SKM-1 (cell line): ENCODE results near the gene SASH1.

Experiments used
- DNase-seq: peaks from one replicate; lab custom pipeline; 2025; ENCODE audit not compliant: unreplicated experiment; lab: John Stamatoyannopoulos, UW

The SASH1 gene

DNA sequence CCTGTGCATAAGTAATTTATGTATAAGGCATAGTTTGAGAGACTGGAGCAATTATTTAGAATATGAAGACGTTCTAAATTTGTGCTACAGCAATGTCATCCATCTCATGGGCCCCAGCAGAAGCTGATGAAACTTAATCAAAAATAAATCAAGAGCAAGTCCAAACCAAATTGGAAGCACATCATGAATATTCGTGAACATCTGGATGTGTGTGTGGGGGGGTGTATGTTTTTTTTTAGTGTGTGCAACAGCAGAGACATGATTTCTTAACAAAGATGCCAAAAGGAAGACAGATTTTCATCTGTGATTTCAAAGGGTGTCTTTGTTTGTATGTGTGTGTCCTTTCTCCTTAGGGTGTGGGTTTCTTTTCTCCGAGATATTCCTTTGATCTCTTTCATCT, 58.9 kb downstream of the SASH1 start:
- DNase-seq, result no peak

DNA sequence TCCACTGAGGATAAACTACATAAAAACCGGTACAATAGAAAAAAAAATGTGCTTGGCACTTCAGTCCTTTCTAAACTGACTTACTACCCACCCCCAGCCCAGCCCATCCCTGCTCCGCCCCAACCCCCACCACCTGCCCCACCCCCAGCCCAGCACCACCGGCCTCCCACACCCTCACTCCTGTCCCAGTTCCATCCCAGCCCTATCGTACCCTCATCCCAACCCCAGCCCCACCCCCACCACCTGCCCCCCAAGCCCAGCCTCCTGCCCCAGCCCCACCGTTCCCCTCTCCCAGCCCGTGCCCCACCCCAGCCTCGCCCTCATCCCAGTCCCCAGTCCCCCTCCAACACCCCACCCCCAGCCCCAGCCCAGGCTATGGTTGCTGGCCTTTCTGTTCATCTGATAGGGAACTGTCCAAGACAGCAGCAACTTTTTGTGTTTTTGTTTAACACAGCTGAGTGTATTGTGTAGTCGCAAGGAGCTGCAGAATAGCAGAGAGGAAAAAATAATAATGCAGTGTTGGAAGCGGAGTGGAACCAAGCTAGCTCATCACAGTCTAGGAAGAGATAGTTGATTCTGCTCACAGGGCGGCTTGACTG, 61.9 kb downstream of the SASH1 start:
- no peak for DNase-seq

- no peak for DNase-seq
Measured at GRCh38 chr6:148405894-148406293, 63.3 kb downstream of the SASH1 start.

DNA sequence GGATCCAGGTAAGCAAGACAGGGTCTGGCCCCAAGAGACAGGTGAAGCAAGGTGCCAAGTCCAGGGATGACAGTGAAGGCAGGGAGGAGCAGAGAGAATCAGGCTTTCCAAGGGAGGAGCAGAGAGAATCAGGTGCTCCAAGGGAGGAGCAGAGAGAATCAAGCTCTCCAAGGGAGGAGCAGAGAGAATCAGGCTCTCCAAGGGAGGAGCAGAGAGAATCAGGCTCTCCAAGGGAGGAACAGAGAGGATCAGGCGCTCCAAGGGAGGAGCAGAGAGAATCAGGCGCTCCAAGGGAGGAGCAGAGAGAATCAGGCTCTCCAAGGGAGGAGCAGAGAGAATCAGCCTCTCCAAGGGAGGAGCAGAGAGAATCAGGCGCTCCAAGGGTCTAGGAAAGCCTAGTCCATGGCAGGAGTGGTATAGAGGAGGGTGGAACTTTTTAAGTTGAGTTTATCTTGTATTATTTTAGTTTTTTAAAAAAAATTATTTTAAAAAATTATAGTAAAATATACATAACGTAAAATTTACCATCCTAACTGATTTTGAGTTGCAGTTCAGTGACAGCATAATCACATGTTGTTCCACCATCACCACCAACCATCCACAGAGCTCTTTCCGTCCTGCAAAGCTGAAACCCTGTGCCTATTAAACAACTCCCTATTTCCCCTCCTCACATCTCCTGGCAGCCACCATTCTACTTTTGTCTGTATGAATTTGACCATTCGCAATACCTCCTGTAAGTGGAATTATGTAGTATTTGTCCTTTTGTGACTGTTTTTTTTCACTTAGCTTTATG, 64.1 kb downstream of the SASH1 start:
- no peak for DNase-seq

DNA sequence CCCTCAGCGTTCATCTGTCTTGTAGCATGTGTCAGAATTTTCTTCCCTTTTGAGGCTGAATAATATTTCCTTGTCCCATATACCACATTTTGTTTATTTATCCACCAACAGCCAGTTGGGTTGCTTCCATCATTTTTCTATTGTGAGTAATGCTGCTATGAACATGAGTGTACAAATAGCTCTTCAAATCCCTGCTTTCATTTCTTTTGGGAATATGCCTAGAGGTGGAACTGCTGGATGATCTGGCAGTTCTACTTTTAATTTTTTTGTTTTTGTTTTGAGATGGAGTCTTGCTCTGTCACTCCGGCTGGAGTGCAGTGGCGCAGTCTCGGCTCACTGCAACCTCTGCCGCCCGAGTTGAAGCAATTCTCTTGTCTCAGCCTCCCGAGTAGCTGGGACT, 64.7 kb downstream of the SASH1 start:
- DNase-seq, result no peak

DNA sequence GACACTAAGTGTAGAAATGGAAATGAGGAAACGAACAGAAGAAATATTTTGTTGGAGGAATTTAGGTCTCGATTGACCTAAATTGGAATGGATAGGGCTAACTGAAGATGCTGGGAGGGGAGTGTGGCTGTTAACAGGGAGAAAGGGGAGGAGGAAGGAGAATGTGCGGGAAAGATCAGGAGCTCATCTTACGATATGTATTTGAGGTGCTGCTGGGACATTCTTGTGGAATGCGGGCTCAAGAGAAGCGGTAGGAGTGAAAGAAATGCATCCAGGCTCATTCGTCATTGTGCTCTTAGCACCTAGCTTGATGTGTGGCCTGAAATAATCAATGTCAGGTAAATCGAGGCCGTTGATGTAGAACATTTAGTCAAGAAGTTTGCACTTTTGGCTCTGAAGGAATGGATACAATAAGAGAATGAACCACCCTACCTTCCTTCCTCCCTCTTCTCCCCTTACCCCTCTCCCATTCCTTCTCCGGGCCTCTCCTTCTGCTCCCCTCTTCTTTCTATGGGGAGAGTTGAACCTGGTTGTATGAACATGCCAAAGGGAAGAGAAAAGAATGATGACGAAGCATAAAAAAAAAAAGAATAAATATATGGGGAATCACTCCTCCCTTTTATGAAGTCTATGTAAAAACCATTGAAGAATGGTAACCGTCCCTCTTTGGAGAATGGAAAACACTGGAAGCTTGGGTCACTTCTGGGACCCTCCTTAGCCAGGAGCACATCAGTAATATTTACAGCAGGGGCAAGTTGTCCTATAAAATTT, 70.9 kb downstream of the SASH1 start:
- DNase-seq, result no peak

- DNase-seq, result no peak
Measured at GRCh38 chr6:148414092-148414489, 71.5 kb downstream of the SASH1 start.

DNA sequence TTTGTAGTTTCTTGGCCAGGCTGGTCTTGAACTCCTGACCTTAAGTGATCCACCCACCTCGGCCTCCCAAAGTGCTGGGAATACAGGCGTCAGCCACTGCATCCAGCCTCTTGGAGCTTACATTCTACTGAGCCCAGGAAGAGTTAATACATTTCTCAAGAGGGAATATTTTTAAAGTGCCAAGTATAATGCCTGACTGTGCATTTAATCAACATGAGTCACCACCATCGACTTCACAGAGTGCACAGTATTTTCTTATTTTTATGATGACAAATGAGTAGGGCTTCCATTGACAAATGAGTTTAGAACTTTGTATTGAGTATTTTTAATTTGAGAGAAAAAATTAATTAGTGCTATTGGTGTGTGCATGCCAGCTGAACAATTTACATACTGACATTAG, 72.2 kb downstream of the SASH1 start:
- no peak for DNase-seq

- no peak for DNase-seq
Measured at GRCh38 chr6:148415511-148416260, 73.0 kb downstream of the SASH1 start.

DNA sequence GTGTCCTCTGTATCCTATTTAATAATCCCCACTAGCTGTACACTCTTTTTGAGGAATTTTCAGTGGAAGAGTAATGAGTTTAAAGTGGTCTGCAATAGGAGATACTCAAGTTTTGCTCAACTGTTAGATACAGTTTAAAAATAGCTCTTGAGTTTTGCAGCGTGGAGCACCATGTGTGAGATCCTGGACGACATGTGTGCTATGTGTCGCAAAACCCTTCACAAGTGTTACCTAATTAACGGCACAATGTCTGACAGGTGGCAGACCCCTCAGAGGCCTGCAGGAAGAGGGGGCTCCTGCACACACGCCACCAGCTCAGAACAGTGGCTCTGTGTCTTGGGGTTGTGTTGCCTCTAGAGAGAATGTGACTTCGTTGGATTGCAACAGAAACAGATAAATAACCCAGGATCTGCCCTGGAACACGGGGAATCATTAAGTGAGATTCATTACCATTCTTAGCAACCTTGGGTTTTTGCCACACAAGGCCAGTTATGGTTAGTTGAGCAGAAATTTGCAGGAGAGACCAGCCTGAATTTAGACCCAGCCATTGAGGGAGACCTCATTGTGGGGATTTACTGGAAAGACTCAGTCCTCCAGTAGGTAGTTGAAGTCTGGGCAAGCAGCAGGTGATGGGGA, 73.8 kb downstream of the SASH1 start:
- DNase-seq, result no peak

GRCh38 chr6:148417045-148417444, 74.4 kb downstream of the SASH1 start:
- no peak for DNase-seq

DNA sequence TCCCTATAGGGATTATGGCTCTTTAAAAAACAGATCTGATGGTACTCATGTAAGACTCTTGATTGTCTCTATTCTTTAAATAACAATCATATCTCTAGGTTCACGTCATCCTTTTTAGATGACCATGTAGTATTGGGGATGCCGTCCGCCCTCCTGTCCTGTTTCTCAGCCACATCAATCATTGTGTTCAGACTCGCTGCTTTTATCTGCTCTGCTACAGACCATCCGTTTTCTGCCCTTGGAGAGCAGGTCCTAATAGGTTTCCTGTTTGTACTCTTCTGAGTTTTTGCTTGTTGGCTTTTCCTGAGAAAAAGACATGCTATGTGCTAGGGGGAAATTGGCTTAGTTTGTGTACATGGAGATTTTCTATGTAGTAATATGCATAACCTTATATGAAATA, 76.8 kb downstream of the SASH1 start:
- no peak for DNase-seq

GRCh38 chr6:148422085-148422484, 79.4 kb downstream of the SASH1 start:
- DNase-seq, result no peak

DNA sequence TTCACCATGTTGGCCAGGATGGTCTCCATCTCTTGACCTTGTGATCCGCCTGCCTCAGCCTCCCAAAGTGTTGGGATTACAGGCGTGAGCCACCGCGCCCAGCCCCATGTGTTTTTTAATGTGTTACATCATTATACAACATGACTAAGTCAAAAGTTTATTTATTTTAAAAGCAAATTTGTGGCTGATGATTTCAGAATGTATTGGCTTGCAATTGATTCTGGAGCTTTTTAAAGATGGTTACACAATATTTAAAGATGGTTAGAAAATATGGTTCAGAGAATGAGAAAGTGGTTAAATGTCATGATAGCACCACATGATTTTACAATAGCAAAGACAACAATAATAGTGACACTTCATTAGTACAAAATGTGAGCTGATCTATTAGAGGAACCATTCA, 80.5 kb downstream of the SASH1 start:
- no peak for DNase-seq

- no peak for DNase-seq
Measured at GRCh38 chr6:148423601-148424270, 81.1 kb downstream of the SASH1 start.

GRCh38 chr6:148425443-148425842, 82.8 kb downstream of the SASH1 start:
- DNase-seq, result no peak

GRCh38 chr6:148426317-148426977, 83.8 kb downstream of the SASH1 start:
- no peak for DNase-seq

GRCh38 chr6:148427333-148427732, 84.7 kb downstream of the SASH1 start:
- DNase-seq, result no peak

DNA sequence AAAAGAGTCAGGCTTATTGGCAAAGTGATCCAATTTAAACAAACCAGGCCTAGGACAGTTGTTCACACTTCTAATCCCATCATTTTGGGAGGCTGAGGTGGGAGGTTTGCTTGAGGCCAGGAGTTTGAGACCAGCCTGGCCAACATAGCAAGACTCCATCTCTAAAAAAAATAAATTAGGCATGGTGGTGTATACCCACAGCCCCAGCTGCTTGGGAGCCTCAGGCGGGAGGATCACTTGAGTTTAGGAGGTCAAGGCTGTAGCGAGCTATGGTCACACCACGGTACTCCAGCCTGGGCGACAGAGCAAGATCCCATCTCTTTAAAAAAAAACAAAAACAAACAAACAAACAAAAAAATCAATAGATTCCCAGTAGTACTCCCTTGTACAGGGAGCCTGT, 86.8 kb downstream of the SASH1 start:
- no peak for DNase-seq

GRCh38 chr6:148430897-148431296, 88.3 kb downstream of the SASH1 start:
- DNase-seq, result no peak
